IPS-NIHi7 (cell line): ENCODE results near the gene NME4.
A peak's percentile ranks its signal among the peaks of the same experiment; 100 is the strongest.
"Not testable (repeated sequence)": the region's sequence is repeated elsewhere in the genome, so short reads cannot be mapped to it uniquely, and the experiment has no call there.

ENCODE experiments used
- DNase-seq: peaks from one replicate; pipeline ENCODE4 v3.0.0; 2012; ENCODE audit warnings: mixed read lengths; ENCODE audit errors: extremely low spot score

NME4 gene

DNA sequence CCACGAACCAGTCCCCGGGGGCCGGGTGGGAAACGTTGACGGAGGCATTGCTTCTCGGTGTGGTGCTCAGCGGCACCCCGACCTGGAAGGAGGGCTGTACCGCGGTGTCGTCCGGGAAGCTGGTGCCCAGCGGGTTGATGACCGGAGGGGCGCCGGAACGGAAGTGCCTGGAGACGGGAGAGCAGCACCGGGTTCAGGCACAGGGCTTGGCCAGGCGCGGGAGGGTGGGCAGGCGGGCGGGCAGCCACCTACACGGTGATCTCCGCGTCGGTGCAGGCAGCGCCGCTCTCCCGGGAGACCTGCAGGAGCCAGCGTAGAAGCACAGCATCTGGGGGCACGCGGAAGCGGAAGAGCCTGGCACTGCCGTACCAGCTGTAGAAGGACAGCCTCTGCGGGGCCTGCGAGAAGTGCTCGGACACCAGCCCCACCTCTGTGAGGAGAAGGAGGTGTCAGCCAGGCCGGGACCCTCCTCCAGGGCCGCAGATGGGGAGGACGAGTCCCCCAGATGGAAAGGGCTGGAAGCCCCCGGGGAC is 19.5 kb upstream of the NME4 start:
- no peak for DNase-seq

DNA sequence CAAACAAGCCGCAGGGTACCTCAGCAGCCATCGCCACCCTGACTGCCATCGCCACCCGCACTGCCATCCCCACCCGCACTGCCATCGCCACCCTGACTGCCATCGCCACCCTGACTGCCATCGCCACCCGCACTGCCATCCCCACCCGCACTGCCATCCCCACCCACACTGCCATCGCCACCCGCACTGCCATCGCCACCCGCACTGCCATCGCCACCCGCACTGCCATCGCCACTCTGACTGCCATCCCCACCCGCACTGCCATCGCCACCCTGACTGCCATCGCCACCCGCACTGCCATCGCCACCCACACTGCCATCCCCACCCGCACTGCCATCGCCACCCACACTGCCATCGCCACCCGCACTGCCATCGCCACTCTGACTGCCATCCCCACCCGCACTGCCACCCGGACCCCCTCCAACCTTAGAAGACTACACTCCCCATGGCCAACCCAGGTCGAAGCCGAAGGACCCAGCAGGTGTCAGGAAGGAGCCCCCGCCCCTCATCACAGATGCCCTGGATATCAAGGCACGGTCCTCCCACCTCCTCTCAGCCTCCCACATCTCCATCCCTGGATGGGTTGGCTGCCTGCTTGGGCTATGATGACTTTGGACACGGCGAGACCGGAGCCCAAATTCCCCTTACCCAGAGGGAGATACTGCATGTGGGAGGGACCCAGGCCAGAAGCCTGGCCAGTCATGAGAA is 18.7 kb upstream of the NME4 start:
- not testable (repeated sequence) for DNase-seq

DNA sequence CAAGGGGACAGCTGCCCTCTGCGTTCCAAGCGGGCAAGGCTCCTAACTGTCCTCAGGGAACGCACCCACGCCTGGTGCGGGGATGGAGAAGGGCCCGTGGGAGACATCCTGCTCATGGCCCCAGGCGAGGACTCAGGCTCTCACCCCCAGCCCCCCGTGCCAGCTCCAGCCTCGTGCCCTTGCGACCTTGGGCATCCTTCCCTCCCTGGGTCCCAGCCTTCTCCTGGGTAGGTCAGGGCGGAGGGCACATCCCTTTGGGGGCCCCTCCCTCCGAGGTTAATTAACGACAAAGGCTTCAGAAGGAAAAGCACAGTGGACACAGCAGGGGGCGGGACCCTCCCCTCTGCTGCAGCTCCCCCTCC is 18.2 kb upstream of the NME4 start:
- no peak for DNase-seq

DNA sequence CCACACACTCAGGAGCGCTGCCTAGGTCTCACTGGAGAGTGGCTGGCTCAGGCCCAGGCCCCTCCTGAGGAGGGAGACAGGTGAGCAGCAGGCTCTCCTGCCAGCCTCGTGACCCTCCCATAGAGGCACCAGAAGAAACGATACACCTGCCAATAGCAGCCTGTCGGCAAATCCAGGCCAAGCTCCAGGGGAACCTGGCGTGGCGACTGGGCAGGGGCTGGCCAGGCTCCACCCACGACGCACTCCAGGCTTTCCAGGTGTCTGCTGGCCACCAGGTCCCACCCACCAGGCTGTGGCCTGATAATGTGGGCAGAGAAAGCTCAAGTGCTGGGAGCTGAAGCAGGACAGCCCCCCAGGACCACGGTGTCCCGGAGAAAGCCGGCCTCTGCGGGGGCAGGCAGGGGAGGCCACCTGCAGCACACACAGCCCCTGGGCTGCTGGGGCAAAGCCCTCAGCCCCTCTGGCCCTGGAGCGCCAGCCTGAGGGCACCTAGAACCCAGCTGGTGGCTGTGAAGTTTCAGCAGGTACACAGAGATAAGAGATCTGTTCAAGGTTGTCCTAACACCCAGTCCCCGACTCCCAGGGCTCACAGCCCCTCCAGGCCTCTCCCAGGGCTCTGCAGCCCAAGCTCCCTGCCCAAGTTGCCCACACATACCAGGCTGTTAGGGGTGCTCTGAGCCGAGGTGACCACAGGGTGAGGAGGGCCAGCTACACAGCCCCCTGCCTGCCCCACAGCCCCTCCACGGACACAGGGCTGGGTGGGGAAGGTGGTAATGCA is 17.6 kb upstream of the NME4 start:
- peak; percentile 79 for DNase-seq

DNA sequence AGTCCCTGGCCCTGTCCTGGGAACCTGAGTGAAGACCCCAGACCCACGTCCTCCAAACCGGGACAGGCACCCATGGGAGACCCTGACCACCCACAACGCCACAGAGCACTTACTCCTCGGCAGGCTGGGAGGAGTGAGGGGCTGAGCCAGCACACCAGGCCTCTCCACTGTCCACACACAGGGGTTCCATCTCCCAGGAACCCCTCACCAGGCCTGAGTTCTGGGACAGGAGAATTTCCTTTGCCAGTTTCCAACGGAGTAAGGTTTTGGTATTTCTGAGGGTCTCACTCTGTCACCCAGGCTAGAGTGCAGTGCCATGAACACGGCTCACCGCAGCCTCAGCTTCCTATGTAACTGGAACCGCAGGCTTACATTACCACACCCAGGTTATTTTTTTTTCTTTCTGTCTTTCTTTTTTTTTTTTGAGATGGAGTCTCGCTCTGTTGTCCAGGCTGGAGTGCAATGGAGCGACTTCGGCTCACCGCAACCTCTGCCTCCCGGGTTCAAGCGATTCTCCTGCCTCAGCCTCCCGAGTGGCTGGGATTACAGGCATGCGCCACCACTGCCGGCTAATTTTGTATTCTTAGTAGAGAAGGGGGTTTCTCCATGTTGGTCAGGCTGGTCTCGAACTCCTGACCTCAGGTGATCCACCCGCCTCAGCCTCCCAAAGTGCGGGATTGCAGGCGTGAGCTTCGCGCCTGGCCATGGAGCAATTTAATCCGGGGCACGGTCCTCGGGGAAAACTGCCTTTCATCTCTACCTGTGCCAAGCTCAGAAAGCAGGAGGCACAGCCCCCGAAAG is 16.8 kb upstream of the NME4 start:
- DNase-seq = no peak

DNA sequence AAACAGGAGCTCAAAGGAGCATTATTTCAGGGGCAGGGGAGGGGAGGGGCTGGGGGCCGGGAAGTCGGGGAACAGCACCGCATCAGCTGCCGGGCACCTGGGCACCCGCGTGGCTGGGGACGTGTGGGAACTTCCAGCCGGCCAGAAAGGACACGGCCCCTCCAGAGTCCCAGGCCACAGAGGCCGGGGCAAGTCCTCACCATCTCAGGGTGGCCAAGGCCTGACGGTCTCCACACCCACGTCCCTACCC is 16.3 kb upstream of the NME4 start:
- DNase-seq = no peak

DNA sequence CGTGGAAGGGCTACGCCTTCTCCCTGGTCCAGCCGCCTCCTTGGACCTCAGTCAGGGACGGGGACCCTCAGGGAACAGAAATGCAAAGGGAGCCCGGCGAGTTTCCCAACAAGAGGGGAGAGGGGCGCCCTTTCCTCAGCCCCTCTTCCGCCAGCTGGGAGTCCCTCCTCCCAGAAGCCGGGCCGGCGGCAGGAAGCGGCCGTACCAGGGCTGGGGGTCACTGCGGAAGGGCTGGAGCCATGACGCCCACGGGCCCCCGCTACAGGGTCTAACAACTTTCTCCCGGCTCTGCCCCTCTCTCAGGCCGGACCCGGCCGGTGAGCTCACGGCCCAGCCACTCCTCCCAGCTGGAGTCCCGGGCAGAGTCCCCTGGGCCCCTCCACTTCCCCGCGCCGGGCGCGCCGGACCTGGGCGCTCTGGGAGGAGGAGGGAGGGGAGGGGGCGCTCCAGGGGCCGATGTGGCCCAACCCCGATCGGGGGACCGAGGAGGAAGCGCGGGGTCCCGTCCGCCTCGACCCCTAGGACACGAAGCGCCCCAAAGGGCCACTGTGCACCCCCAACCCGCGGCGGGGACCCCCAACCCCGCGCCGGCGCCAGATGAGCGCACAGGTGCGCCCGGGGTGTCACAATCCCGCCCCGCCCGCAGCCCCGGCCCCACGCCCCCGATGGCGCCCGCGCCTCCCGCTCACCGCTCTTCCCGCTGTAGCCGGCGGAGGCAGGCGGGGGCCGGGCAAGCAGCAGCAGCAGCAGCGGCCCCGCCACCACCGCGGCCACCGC is 15.8 kb upstream of the NME4 start:
- DNase-seq = no peak

DNA sequence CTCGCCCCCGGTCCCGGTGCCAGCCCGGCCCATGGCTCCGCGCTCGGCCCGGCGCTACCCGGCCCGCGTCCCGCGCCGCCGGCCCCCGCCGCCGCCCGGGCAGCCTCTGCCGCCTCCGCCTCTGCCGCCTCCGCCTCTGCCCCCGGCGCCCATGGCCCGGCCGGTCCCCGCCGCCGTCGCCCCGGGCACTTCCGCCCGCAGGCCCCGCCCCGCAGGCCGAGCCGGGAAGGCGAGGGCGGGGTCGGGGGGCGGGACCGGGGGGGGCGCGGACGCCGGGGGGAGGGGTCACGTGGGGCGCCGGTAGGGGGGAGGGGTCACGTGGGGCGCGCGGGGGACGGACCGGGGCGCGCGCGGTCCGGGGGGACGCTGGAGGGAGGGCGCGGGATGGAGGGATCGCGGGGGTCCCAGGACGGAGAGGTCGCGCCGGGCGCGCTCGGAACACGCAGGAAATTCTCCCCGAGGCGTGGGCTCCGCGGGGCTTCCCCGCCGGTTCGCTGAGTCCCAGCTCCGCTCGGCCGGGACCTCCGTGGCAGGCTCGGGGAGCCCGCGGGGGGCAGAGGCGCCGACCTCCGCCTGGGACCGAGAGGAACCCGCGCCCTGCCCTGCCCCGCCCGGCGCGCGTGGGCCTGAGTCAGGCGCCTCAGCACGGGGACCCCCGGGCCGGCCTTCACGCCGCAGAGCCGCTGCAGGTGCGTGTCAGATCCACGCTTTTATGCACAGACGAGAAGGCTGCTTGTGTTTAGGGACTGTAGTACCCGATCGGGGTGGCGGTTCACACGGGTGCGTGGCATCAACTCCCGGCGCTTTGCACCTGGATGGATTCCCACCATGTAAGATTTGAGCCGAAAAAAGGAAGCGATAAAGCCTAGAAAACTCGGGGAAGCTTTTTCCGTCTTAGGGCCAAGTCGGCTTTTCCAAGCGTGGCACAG is 14.9 kb upstream of the NME4 start, which contains the start of gene PGAP6:
Gene PGAP6 (minus strand): TSS at position 190 of the 929 bp plus-strand sequence. CDS start 157 bp downstream, at position 33.
- DNase-seq = peak; percentile 75

DNA sequence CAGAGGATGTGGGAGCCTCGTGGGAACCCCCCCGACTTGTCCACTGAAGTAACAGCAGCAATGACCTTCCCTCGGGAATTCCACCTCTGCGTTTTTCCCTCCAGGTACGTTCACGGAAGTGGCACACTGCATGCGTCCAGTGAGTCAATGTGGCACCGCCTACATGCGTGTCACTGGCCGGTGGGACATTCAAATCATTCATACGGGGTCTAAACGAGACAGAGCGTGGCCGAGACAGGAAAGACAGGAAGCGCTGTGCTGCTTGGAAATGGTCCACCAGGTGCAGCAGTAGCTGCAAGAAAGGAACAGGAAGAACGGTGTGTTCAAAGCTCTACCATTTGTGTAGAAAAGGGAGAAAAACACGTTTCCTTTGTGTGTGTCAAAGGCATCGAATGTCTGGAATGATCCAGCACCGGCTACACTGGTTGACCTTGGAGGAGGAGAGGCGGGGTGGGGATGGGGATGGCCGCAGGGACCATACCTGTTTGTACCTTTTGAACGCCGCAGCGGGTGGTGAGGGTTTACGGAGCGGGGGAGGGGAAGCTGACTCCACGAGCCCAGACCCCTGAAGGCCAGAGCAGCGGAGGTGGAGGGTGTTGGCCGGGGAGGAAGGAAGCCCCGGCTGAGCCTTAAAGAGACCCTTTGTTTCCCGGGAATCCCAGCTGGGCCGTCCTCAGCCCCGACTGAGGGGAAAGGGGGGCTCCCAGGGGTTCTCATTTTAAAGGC is 13.5 kb upstream of the NME4 start:
- DNase-seq = peak; percentile 65

DNA sequence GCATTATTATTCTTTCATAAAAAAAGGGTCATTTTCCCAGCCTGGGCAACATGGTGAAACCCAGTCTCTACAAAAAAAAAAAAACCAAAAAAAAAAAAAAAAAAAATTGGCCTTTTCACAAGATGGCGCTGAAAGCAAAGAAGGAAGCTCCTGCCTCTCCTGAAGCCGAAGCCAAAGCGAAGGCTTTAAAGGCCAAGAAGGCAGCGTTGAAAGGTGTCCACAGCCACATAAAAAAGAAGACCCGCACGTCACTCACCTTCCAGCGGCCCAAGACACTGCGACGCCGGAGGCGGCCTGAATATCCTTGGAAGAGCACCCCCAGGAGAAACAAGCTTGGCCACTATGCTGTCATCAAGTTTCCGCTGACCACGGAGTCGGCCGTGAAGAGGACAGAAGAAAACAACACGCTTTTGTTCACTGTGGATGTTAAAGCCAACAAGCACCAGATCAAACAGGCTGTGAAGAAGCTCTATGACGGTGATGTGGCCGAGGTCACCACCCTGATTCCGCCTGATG is 10.3 kb upstream of the NME4 start:
- DNase-seq = no peak

DNA sequence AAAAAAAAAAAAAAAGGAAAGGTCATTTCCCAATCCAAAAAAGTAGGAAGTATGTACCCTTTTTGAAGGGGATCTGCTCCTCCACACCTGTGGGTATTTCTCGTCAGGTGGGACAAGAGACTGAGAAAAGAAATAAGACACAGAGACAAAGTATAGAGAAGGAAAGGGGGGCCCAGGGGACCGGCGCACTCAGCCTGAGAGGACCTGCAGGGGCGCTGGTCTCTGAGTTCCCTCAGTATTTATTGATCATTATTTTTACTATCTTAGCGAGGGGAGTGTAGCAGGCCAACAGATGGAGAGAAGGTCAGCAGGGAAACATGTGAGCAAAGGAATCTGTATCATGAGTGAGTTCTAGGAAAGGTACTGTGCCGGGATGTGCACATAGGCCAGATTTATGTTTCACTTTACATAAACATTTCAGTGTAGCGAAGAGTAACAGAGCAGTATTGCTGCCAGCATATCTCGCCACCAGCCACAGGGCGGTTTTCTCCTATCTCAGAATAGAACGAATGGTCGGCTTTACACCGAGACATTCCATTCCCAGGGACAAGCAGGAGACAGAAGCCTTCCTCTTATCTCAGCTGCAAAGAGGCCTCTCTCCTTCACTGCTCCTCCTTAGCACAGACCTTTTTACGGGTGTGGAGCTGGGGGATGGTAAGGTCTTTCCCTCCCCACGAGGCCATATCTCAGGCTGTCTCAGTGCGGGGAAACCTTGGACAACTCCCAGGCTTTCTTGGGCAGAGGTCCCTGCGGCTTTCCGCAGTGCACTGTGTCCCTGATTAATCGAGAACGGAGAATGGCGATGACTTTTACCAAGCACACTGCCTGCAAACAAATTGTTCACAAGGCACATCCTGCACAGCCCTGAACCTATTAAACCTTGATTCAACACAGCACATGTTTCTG is 9.0 kb upstream of the NME4 start:
- not testable (repeated sequence) for DNase-seq

DNA sequence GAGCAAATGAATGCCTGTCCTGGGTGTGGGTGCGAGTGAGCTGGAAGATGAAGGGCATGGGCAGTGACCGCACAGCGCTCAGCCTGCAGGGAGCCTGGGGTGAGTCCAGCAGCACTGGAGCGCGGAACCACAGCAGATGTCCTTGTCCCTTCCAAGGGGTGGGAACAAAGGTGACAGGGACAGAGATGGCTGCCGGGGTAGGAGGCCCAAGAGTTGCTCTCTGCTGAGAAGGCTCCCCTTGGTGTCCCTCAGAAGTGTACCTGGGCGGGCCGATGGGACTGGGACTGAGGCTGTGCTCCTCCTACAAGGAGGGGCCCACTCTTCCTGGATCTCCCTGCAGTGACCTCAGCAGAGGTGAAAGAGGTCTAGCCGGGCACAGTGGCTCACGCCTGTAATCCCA is 7.6 kb upstream of the NME4 start:
- DNase-seq = no peak

DNA sequence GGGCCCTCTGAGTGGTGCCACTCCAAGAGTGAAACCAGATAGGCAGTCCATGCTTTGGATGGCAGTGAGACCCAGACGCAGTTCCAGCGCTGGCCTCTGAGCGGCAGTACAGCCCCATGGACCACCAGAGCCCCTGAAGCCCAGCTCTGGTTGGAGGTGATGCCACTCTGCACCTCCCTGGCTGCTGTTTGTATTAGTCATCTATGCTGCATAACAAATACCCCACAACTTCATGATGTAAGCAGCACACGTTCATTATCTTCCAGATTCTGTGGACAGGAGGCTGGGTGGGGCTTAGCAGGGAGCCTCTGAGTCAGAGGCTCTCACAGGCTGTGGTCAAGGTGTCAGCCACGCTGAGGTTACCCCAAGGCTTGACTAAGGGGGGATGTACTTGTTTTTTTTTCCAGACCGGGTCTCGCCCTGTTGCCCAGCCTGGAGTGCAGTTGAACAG is 5.1 kb upstream of the NME4 start:
- peak; percentile 81 for DNase-seq

DNA sequence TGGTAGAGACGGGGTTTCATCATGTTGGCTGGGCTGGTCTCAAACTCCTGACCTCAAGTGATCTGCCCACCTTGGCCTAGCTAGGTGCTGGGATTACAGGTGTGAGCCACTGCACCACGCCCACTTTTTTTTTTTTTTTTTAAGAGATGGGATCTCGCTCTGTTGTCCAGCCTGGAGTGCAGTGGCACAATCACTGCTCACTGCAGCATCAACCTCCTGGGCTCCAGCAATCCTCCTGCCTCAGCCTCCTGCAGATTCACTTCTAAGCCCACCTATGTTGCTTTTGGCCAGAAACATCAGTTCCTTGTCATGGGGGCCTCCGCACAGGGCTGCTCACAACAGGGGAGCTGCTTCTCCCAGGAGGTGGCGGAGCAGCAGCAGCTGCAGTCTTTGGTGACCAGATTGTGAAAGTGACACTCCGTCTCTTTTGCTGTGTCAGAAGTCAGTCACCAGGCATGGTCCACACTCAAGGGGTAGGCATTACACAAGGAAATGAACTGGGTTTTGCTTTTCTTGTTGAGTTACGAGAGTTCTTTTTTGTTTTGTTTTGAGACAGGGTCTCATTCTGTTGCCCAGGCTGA is 4.5 kb upstream of the NME4 start:
- no peak for DNase-seq

DNA sequence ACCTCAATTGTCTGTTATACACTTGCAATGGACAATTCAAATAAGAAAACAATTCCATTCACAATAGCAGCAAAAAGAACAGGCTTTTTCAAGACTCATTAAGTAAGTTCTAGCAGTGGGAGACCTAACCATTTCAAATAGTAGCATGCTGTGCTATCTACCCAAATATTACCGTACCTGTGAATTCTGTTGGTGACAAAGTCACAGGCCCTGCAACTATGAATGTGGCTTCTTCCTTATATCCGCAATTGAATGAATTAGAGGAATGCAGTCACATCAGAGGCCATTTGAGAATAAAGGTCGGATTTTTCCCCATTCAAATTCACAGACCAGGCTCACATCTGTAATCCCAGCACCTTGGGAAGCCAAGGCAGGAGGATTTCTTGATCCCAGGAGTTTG is 800 bp upstream of the NME4 start:
- DNase-seq = no peak

DNA sequence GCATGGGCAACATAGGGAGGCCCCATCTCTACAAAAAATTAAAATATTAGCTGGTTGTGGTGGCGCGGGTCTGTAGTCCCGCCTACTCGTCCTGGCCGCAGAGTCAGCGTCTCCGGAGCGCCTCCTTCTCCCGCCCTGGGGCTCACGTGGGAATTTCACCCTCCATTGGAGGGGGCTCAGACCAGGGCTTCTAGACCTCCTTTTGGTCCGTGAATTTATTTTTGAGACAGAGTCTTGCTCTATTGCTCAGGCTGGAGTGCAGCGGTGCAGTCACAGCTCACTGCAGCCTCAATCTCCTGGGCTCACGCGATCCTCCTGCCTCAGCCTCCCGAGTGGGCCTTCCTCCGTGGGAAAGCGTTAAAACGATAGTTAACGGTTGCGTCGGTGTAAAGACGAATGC is 394 bp upstream of the NME4 start:
- no peak for DNase-seq

DNA sequence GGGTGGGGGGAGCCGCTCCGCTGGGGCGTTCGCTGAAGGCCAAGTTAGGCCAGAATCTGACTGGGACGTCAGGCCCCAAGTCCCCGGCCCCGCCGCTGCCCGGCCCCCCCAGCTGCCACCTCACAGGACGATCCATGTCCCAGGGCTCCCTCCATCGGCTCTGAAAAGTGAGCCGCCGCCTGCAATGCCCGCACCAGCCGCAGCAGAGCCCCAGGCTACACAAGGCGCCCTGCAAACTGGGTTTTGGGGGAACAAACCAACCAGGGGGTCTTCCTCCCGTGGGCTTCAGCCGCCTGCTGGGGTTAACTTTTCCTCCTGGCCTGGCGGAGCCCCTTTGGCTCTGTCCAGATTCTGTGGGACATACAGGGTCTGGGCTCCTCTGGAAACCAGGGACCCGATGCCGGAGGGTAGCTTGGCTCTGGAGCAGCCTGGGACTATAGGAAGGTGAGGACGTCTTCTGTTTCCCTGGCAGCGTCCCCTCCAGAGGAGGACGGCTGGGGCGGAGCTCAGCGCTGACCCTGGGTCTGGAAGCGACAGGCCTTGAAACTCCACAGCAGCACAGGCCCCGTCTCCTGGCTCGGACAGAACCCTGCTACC is 835 bp downstream of the NME4 start:
- peak; percentile 75 for DNase-seq
